ENCODE measurements around the gene SMYD3. TPM values are rescaled to one million over a fixed set of nuclear protein-coding genes. Genes with fewer than 3 reads are reported as not detected.

The SMYD3 gene
- total and polyA plus RNA-seq, 9 donors = 8.0 to 13.9 (median 9.6) TPM

- Histone ChIP-seq H3K4me1 (ENCODE audit: control insufficient read depth, insufficient read depth, low read length) (no peaks in the 10 kb centered on the region), H3K36me3 (ENCODE audit: control insufficient read depth, insufficient read depth, low read length) (no peaks in the 10 kb centered on the region), H3K4me3 (ENCODE audit: low read length) (no peak overlapping the region), H3K9me3 (replicated peaks; ENCODE audit: control insufficient read depth, low read depth, low read length) (no peaks in the 10 kb centered on the region), H3K27ac (ENCODE audit: low read length) (no peak overlapping the region), H3K27me3 (ENCODE audit: control insufficient read depth, insufficient read depth, low read length) (no peaks in the 10 kb centered on the region)
- DNase-seq = no peak
- 50% methylated on average over 2 of the region's 5 CpGs for WGBS (ENCODE audit: insufficient coverage)
Measured at GRCh38 chr1:245771511-245772281, 735.4 kb downstream of the SMYD3 start.

- Histone ChIP-seq H3K4me3 (ENCODE audit: low read length) (no peak overlapping the region), H3K27ac (ENCODE audit: low read length) (no peak overlapping the region), H3K9me3 (replicated peaks; ENCODE audit: control insufficient read depth, low read depth, low read length) (no peaks in the 10 kb centered on the region), H3K27me3 (ENCODE audit: control insufficient read depth, insufficient read depth, low read length) (no peaks in the 10 kb centered on the region), H3K36me3 (ENCODE audit: control insufficient read depth, insufficient read depth, low read length) (no peaks in the 10 kb centered on the region), H3K4me1 (ENCODE audit: control insufficient read depth, insufficient read depth, low read length) (no peaks in the 10 kb centered on the region)
- no CpG with 5 or more reads among the region's 2 CpGs for WGBS (ENCODE audit: insufficient coverage)
- DNase-seq = no peak
Measured at GRCh38 chr1:245770156-245770555, 736.9 kb downstream of the SMYD3 start.

GRCh38 chr1:245768596-245768995 is 738.5 kb downstream of the SMYD3 start:
- H3K36me3 ChIP-seq (ENCODE audit: control insufficient read depth, insufficient read depth, low read length) = no peaks in the 10 kb centered on the region
- no peak overlapping the region for H3K27ac ChIP-seq (ENCODE audit: low read length)
- DNase-seq = no peak
- 60% methylated on average over 1 of the region's 4 CpGs for WGBS (ENCODE audit: insufficient coverage)
- H3K4me3 ChIP-seq (ENCODE audit: low read length) = no peak overlapping the region
- no peaks in the 10 kb centered on the region for H3K9me3 ChIP-seq (replicated peaks; ENCODE audit: control insufficient read depth, low read depth, low read length)
- no peaks in the 10 kb centered on the region for H3K4me1 ChIP-seq (ENCODE audit: control insufficient read depth, insufficient read depth, low read length)
- H3K27me3 ChIP-seq (ENCODE audit: control insufficient read depth, insufficient read depth, low read length) = no peaks in the 10 kb centered on the region

GRCh38 chr1:245765230-245766000 is 741.7 kb downstream of the SMYD3 start:
- Histone ChIP-seq H3K27ac (ENCODE audit: low read length) (no peak overlapping the region), H3K9me3 (replicated peaks; ENCODE audit: control insufficient read depth, low read depth, low read length) (no peaks in the 10 kb centered on the region), H3K4me1 (ENCODE audit: control insufficient read depth, insufficient read depth, low read length) (no peaks in the 10 kb centered on the region), H3K4me3 (ENCODE audit: low read length) (no peak overlapping the region), H3K36me3 (ENCODE audit: control insufficient read depth, insufficient read depth, low read length) (no peaks in the 10 kb centered on the region), H3K27me3 (ENCODE audit: control insufficient read depth, insufficient read depth, low read length) (no peaks in the 10 kb centered on the region)
- DNase-seq = no peak
- WGBS (ENCODE audit: insufficient coverage) = 50% methylated on average over 2 of the region's 10 CpGs

- WGBS (ENCODE audit: insufficient coverage) = 49% methylated on average over 3 of the region's 5 CpGs
Measured at GRCh38 chr1:245763873-245764331, 743.2 kb downstream of the SMYD3 start.

GRCh38 chr1:245762396-245762910 is 744.6 kb downstream of the SMYD3 start:
- WGBS (ENCODE audit: insufficient coverage) = 86% methylated on average over 15 of the region's 19 CpGs

More at GRCh38 chr1:245763873-245764331, 743.2 kb downstream of the SMYD3 start:
- no peak overlapping the region for H3K4me3 ChIP-seq (ENCODE audit: low read length)
- H3K4me1 ChIP-seq (ENCODE audit: control insufficient read depth, insufficient read depth, low read length) = no peaks in the 10 kb centered on the region
- no peaks in the 10 kb centered on the region for H3K9me3 ChIP-seq (replicated peaks; ENCODE audit: control insufficient read depth, low read depth, low read length)
- no peaks in the 10 kb centered on the region for H3K36me3 ChIP-seq (ENCODE audit: control insufficient read depth, insufficient read depth, low read length)
- no peaks in the 10 kb centered on the region for H3K27me3 ChIP-seq (ENCODE audit: control insufficient read depth, insufficient read depth, low read length)
- H3K27ac ChIP-seq (ENCODE audit: low read length) = no peak overlapping the region
- DNase-seq = no peak

GRCh38 chr1:245760301-245760700 is 746.8 kb downstream of the SMYD3 start:
- Histone ChIP-seq H3K4me3 (ENCODE audit: low read length) (no peak overlapping the region), H3K27me3 (ENCODE audit: control insufficient read depth, insufficient read depth, low read length) (no peaks in the 10 kb centered on the region), H3K9me3 (replicated peaks; ENCODE audit: control insufficient read depth, low read depth, low read length) (peaks cover 1% of the 10 kb centered on the region), H3K36me3 (ENCODE audit: control insufficient read depth, insufficient read depth, low read length) (no peaks in the 10 kb centered on the region), H3K4me1 (ENCODE audit: control insufficient read depth, insufficient read depth, low read length) (no peaks in the 10 kb centered on the region), H3K27ac (ENCODE audit: low read length) (no peak overlapping the region)
- WGBS (ENCODE audit: insufficient coverage) = 93% methylated on average over 2 of the region's 4 CpGs
- DNase-seq = no peak

More at GRCh38 chr1:245762396-245762910, 744.6 kb downstream of the SMYD3 start:
- Histone ChIP-seq H3K36me3 (ENCODE audit: control insufficient read depth, insufficient read depth, low read length) (no peaks in the 10 kb centered on the region), H3K9me3 (replicated peaks; ENCODE audit: control insufficient read depth, low read depth, low read length) (no peaks in the 10 kb centered on the region), H3K4me1 (ENCODE audit: control insufficient read depth, insufficient read depth, low read length) (no peaks in the 10 kb centered on the region), H3K27me3 (ENCODE audit: control insufficient read depth, insufficient read depth, low read length) (no peaks in the 10 kb centered on the region), H3K4me3 (ENCODE audit: low read length) (no peak overlapping the region), H3K27ac (ENCODE audit: low read length) (no peak overlapping the region)
- no peak for DNase-seq

- Histone ChIP-seq H3K4me3 (ENCODE audit: low read length) (no peak overlapping the region), H3K36me3 (ENCODE audit: control insufficient read depth, insufficient read depth, low read length) (no peaks in the 10 kb centered on the region), H3K4me1 (ENCODE audit: control insufficient read depth, insufficient read depth, low read length) (no peaks in the 10 kb centered on the region), H3K27ac (ENCODE audit: low read length) (no peak overlapping the region), H3K9me3 (replicated peaks; ENCODE audit: control insufficient read depth, low read depth, low read length) (peaks cover 3% of the 10 kb centered on the region), H3K27me3 (ENCODE audit: control insufficient read depth, insufficient read depth, low read length) (no peaks in the 10 kb centered on the region)
- 94% methylated on average over 2 of the region's 3 CpGs for WGBS (ENCODE audit: insufficient coverage)
- no peak for DNase-seq
Measured at GRCh38 chr1:245754463-245754961, 752.6 kb downstream of the SMYD3 start.

GRCh38 chr1:245753807-245754206 is 753.3 kb downstream of the SMYD3 start:
- no CpG with 5 or more reads among the region's 2 CpGs for WGBS (ENCODE audit: insufficient coverage)
- Histone ChIP-seq H3K9me3 (replicated peaks; ENCODE audit: control insufficient read depth, low read depth, low read length) (peaks cover 3% of the 10 kb centered on the region), H3K27ac (ENCODE audit: low read length) (no peak overlapping the region), H3K4me1 (ENCODE audit: control insufficient read depth, insufficient read depth, low read length) (no peaks in the 10 kb centered on the region), H3K27me3 (ENCODE audit: control insufficient read depth, insufficient read depth, low read length) (no peaks in the 10 kb centered on the region), H3K36me3 (ENCODE audit: control insufficient read depth, insufficient read depth, low read length) (no peaks in the 10 kb centered on the region), H3K4me3 (ENCODE audit: low read length) (no peak overlapping the region)
- no peak for DNase-seq

GRCh38 chr1:245752561-245752960 is 754.5 kb downstream of the SMYD3 start:
- Histone ChIP-seq H3K9me3 (replicated peaks; ENCODE audit: control insufficient read depth, low read depth, low read length) (peaks cover 3% of the 10 kb centered on the region), H3K27me3 (ENCODE audit: control insufficient read depth, insufficient read depth, low read length) (no peaks in the 10 kb centered on the region), H3K27ac (ENCODE audit: low read length) (no peak overlapping the region), H3K4me1 (ENCODE audit: control insufficient read depth, insufficient read depth, low read length) (no peaks in the 10 kb centered on the region), H3K4me3 (ENCODE audit: low read length) (no peak overlapping the region), H3K36me3 (ENCODE audit: control insufficient read depth, insufficient read depth, low read length) (no peaks in the 10 kb centered on the region)
- WGBS (ENCODE audit: insufficient coverage) = 71% methylated on average over 2 of the region's 3 CpGs
- no peak for DNase-seq
